ENCODE results near the gene PAX5.

PAX5 gene

GRCh38 chr9:36950389-36950788 lies 83.7 kb downstream of the PAX5 start:
- DNase-seq, result no peak

DNA sequence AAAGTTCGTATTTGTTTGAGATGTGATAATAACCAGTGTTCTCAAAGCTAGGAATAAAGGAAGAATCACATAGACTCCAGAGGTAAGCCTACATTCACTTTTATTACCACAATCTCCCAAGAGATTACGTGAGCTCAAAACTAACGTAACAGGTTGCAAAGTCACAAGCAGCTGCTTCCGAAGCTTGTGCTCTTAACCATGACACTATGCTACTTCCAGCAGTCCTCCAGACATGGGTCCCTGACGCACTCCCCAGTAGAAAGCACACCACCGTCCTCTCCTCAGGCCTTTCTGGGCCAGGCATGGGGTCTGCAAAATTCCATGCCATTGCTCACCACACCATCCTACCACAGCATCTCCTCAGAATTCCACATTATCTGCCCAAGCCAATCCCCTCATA lies 84.6 kb downstream of the PAX5 start:
- no peak for DNase-seq

- no peak for DNase-seq
Observed at GRCh38 chr9:36948051-36948450, 86.0 kb downstream of the PAX5 start.

DNA sequence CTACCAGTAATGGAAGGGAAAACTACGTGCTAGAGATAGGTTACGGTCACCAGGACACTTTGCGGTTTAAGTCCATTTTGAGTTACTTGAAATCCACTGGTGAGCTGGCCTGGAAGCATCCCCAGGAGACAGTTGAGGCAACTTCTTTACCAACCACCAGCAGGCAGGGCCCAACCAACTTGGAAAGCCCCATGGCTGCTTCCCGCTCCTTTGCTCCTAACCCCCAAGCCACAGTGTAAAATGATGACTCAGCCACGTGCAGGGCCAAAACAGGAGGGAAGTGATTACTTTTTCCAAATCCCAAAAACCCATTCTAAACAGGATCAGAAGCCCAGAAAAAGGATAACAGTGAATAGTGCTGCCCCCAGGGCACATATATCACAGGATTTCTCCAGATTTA lies 87.4 kb downstream of the PAX5 start:
- DNase-seq, result no peak

- DNase-seq, result no peak
Observed at GRCh38 chr9:36945999-36946398, 88.1 kb downstream of the PAX5 start.

GRCh38 chr9:36942891-36943290 lies 91.2 kb downstream of the PAX5 start:
- DNase-seq, result no peak

DNA sequence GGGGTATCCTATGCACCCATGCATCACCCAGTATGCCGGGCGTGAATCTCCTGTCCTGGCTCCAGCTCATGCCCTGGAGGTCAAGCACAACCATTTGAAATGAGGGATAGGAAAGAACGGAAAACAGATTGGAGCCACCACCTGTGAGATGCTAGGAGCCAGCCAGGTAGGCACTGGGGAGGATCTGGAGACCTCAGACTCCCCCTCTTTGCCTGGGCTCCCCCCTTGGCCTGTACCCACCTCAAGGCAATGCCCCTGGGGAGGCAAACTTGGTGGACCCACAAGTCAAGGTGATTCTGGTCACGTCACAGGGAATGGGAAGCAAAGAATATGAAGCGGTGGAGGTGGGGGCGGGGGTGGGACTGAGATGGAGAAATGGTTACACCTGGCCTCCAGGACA lies 92.6 kb downstream of the PAX5 start:
- DNase-seq, result no peak

GRCh38 chr9:36940881-36941280 lies 93.2 kb downstream of the PAX5 start:
- no peak for DNase-seq

GRCh38 chr9:36940500-36940853 lies 93.6 kb downstream of the PAX5 start:
- no peak for DNase-seq

- DNase-seq, result no peak
Observed at GRCh38 chr9:36939655-36940499, 94.2 kb downstream of the PAX5 start.

- DNase-seq, result no peak
Observed at GRCh38 chr9:36939214-36939613, 94.9 kb downstream of the PAX5 start.

- DNase-seq, result no peak
Observed at GRCh38 chr9:36938617-36939016, 95.5 kb downstream of the PAX5 start.

DNA sequence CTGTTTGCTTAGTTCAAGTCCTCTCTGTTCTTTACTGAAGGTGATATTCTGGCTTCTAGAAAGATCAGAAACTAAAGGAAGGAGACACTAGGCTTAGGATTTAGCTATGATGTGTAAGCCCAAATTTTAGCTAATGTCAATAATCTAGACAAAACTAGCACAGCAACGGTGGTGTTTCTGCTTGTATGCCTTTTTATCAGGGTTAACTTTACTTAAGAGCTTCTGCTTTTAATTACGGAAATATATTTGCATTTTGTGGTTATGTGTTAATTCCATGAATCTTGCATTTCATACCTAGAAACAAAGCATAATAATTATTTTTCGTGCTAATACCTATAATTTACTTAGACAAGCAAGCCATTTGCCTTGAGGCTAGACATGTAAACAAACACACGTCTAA lies 96.1 kb downstream of the PAX5 start:
- no peak for DNase-seq

- DNase-seq, result no peak
Observed at GRCh38 chr9:36937346-36937745, 96.7 kb downstream of the PAX5 start.

DNA sequence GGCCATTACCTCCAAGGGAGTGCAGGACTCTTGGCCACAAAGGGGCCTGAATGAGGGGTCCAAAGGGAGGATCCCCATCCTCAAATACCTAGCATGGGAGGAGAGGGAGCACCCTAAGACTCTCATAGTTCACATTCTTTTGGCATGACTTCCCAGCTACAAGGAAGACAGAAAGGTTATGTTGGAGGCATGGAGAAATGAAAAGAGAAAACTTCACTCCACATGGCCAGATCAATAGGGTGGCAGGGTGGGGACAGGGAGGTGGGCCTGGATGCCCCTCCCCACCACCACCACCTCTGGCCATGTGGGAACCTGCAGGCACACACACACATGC lies 97.6 kb downstream of the PAX5 start:
- no peak for DNase-seq

DNA sequence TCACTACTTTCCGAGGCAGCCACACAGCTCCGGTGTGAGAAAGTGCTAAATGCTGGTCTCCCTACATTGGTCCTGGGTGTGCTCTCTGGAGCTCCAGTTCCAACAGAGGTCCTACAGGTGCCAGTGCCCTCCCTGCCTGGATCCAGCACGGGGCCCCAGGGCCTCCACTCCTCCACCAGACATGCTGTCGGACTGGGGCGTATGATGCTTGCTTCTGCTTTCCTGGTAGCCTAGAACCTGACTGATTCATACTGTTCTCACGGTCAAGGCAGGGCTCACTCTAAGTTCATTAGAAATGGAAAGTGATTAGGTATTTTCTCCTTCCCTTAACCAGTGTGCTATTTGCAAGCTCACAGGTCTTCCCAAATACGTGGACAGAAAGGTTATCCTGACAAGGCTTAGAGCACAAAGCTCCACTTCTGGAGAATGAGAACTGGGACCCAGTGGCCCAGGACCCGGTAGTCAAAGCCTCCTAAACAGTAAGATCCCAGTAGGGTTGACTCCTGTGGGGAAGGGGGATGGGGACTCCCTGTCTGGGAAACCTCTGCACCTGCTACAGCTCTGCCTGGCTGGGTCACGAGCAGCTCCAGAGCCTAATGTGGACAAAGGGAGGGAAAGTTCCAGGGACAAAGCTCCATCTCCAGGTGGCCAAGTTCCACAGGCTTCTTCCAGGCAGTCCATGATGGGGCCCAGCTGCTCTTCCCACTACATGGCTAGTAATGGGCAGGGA lies 98.1 kb downstream of the PAX5 start:
- no peak for DNase-seq

GRCh38 chr9:36935332-36935731 lies 98.7 kb downstream of the PAX5 start:
- no peak for DNase-seq

GRCh38 chr9:36934478-36935065 lies 99.5 kb downstream of the PAX5 start:
- DNase-seq, result no peak

DNA sequence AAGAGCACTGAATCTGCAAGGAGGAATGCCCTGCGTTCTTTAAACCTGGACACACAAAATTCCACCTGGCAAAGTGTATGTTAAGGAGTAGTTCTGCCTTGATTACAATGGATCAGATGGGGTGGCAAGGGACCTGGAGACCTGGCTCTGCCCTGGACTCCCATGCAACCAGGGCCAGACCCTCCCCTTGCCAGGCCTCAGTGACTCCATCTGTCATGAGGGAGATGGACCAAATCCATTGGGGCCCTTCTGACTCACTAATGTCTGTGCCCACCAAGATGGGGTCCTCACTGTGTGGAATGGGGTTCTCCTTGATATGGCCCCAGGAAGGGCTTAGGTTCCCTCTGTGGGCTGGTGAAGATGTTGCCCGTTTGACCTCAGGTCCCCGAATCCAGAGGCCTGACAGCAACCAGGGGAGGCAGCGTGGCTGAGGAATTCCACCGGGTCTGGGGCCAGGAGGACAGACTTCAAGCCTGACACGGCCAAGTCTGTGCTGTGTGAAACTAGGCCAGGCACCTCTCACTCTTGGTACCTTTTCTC lies 100.3 kb downstream of the PAX5 start:
- DNase-seq, result no peak

DNA sequence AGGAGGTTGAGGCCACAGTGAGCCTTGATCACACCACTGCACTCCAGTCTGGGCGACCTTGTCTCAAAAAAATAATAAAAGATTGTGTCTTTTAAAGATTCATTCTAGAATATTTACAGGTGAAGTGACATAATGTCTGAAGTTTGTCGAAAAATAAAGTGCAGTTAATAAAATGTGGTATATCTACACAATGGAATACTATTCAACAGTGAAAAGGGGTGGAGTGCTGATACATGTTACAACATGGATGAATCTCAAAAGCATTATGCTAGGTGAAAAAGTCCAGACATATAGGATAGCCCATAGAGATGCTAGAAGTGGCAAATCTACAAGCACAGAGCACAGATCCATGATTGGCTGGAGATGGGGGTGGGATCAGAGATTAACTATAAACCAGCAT lies 101.9 kb downstream of the PAX5 start:
- no peak for DNase-seq

- DNase-seq, result no peak
Observed at GRCh38 chr9:36930941-36931340, 103.1 kb downstream of the PAX5 start.

DNA sequence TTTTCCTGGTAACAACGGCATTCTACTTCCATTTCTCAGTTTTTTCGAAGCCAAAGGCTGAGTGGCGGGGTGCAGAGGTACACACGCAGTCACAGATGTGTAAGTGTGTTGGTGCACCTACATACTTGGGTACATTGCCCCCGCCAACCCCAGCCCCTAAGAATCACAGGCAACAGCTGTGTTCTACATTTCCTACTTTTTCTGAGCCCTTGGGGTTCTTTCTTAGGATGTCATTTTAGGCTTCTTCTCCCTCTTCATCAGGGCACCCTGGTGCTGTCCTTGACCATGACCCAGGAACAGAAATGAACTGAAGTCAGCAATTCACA lies 104.8 kb downstream of the PAX5 start:
- DNase-seq, result no peak

- DNase-seq, result no peak
Observed at GRCh38 chr9:36928670-36929349, 105.3 kb downstream of the PAX5 start.

GRCh38 chr9:36928210-36928609 lies 105.9 kb downstream of the PAX5 start:
- DNase-seq, result no peak
